ENCODE measurements around the gene SSPN.
A peak's percentile ranks its signal among the peaks of the same experiment; 100 is the strongest.

Gene SSPN

GRCh38 chr12:26242683-26243082 is 47.3 kb downstream of the SSPN start:
- DNase-seq, result no peak
- Mint-ChIP-seq H3K4me1 (peaks cover 12% of the 10 kb centered on the region), H3K27ac (no peak overlapping the region), H3K27me3 (ENCODE audit: low read depth, poor library complexity) (peaks cover 8% of the 10 kb centered on the region), H3K36me3 (ENCODE audit: low read depth) (no peaks in the 10 kb centered on the region), H3K4me3 (no peak overlapping the region), H3K9me3 (no peaks in the 10 kb centered on the region)
- TF ChIP-seq CTCF (IDR thresholded peaks at IDR 0.05), result no peak

GRCh38 chr12:26244503-26244902 is 49.1 kb downstream of the SSPN start:
- H3K36me3 Mint-ChIP-seq (ENCODE audit: low read depth), result peaks cover 5% of the 10 kb centered on the region
- H3K27ac Mint-ChIP-seq, result no peak overlapping the region
- H3K27me3 Mint-ChIP-seq (ENCODE audit: low read depth, poor library complexity), result peaks cover 11% of the 10 kb centered on the region
- peaks cover 4% of the 10 kb centered on the region for H3K4me1 Mint-ChIP-seq
- peaks cover 12% of the 10 kb centered on the region for H3K9me3 Mint-ChIP-seq
- TF ChIP-seq CTCF (IDR thresholded peaks at IDR 0.05), result no peak
- no peak for DNase-seq
- no peak overlapping the region for H3K4me3 Mint-ChIP-seq

- Mint-ChIP-seq H3K9me3 (peaks cover 16% of the 10 kb centered on the region), H3K36me3 (ENCODE audit: low read depth) (peaks cover 9% of the 10 kb centered on the region), H3K4me3 (no peak overlapping the region), H3K27ac (no peak overlapping the region), H3K27me3 (ENCODE audit: low read depth, poor library complexity) (peaks cover 6% of the 10 kb centered on the region), H3K4me1 (no peaks in the 10 kb centered on the region)
- TF ChIP-seq CTCF (IDR thresholded peaks at IDR 0.05), result no peak
- DNase-seq, result no peak
These were observed 50.0 kb downstream of the SSPN start for GRCh38 chr12:26245175-26245942.

GRCh38 chr12:26246483-26247164 is 51.3 kb downstream of the SSPN start:
- no peak overlapping the region for H3K4me3 Mint-ChIP-seq
- H3K9me3 Mint-ChIP-seq, result peaks cover 16% of the 10 kb centered on the region
- peaks cover 8% of the 10 kb centered on the region for H3K27me3 Mint-ChIP-seq (ENCODE audit: low read depth, poor library complexity)
- no peak for TF ChIP-seq CTCF (IDR thresholded peaks at IDR 0.05)
- H3K4me1 Mint-ChIP-seq, result no peaks in the 10 kb centered on the region
- H3K36me3 Mint-ChIP-seq (ENCODE audit: low read depth), result peaks cover 9% of the 10 kb centered on the region
- no peak for DNase-seq
- peak overlapping the region; percentile 48 for H3K27ac Mint-ChIP-seq

- Mint-ChIP-seq H3K4me1 (no peaks in the 10 kb centered on the region), H3K9me3 (peaks cover 16% of the 10 kb centered on the region), H3K36me3 (ENCODE audit: low read depth) (peaks cover 9% of the 10 kb centered on the region), H3K27me3 (ENCODE audit: low read depth, poor library complexity) (peaks cover 8% of the 10 kb centered on the region), H3K27ac (no peak overlapping the region), H3K4me3 (no peak overlapping the region)
- no peak for TF ChIP-seq CTCF (IDR thresholded peaks at IDR 0.05)
- DNase-seq, result no peak
These were observed 52.5 kb downstream of the SSPN start for GRCh38 chr12:26247873-26248272.

All from nephron progenitor cell (in vitro differentiated cells).